ENCODE data around the gene ASTN2.

The ASTN2 gene

GRCh38 chr9:116390303-116391228 is 1024.3 kb downstream of the ASTN2 start:
- DNase-seq (ENCODE audit: low read depth, low spot score) = no peak

DNA sequence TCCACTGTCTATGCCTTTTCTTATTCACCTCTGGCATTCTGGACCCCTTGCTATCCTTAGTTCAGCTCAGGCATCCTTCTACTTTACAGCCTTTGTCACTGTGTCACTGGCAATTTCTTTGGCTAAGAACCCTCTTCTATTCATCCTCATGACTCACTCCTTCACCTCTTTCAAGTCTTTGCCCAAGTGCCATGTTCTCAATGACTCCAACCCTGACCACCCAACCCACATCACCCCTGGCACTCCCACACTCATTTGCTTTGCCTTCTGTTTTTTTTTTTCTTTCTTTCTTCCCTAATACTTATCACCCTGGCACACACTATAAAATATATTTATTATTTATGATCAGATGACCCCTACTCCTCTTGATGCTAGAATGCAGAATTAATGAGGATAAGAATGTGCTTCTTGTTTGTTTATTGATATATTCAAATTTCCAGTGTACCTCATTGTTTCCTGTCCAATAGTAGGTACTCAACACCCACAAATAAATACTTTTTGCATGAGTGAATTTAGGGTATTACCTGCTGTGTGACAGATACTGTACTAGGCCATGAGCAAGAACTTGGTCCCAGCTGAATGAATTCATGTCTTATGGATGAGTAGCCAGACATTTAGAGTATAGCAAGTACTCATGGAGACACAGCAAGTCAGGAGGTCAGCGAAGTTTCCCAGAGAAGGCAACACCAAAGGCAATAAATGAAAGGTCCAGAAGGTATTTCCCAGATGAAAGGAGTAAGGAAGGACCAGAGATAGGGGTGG is 1025.1 kb downstream of the ASTN2 start:
- DNase-seq (ENCODE audit: low read depth, low spot score) = no peak

DNA sequence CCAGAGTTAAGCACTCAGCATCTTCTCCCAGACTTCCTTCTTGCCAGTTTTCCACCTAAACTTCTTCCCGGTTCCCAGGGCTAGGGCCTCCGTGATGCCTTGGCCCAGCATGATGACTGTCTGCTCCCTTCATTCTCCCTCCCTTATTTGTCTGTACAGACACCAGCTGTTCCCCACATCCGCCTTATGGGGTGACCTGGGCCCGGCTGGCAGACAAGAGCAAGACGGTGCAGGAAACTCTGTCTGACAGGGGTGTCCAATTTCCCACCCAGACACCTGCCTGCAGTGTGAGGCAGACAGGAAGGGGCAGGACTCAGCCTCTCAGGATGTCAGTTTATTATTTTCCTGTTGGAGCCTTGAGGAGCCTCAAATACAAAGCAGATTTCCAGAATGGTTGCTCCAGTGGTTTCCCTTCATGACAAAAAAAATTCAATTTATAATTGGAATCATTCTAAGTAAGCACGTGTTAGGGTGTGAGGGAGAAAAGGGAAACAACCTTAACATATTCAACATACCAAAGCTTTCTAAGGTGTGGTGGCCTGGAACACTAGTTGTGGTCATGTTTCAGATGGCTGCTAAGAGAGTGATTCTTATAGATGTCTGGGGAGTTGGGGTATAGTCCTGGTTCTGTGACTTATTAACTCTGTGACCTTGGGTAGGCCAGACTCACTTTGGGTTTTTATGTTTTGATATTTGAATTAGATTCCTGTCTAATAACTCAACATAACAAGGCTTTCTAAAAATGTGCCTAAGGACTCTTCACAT is 1026.7 kb downstream of the ASTN2 start:
- DNase-seq (ENCODE audit: low read depth, low spot score) = no peak

- DNase-seq (ENCODE audit: low read depth, low spot score) = no peak
These were observed 1030.9 kb downstream of the ASTN2 start for GRCh38 chr9:116383936-116384335.

- no peak for DNase-seq (ENCODE audit: low read depth, low spot score)
These were observed 1031.7 kb downstream of the ASTN2 start for GRCh38 chr9:116383133-116383532.

DNA sequence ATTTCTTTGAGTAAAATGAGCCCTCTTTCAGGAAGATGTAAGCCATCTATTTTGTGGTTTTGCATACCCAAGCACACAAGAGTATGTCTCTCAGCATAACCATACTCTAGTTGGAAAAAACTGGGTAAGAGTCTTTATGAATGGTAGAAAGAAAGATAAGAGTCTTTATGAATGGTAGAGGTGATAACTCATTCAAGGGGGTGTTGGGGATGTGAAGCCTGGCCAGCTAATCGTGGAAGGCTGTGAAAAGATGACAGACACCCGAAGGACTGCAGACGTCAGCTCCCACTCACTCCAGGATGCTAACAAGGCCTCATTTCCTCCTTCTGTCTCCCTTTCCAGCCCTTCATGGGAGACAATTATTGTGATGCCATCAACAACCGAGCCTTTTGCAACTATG is 1032.8 kb downstream of the ASTN2 start:
- DNase-seq (ENCODE audit: low read depth, low spot score) = no peak

- DNase-seq (ENCODE audit: low read depth, low spot score) = no peak
These were observed 1033.5 kb downstream of the ASTN2 start for GRCh38 chr9:116381350-116381749.

GRCh38 chr9:116380496-116380995 is 1034.3 kb downstream of the ASTN2 start:
- no peak for DNase-seq (ENCODE audit: low read depth, low spot score)

GRCh38 chr9:116379821-116380220 is 1035.0 kb downstream of the ASTN2 start:
- DNase-seq (ENCODE audit: low read depth, low spot score) = no peak

DNA sequence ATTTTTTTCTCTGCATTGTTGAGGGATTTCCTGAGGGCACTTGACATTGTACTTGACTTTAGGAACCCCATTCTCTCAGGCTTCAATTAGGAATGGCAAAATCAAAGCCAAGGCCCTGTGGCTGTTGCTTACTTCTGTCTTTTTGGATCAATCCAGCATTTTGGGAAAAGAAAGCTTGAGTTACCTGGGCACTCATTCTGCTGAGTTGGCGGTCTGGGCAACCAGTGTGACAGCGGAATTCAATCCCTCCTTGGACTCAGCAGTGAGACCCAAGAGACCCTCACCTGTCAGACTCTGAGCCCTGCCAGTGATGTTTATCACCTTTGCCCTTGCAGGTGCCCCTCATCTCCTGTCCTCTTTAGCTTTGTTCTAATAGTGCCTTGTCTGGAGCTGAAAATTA is 1036.0 kb downstream of the ASTN2 start:
- DNase-seq (ENCODE audit: low read depth, low spot score) = no peak

DNA sequence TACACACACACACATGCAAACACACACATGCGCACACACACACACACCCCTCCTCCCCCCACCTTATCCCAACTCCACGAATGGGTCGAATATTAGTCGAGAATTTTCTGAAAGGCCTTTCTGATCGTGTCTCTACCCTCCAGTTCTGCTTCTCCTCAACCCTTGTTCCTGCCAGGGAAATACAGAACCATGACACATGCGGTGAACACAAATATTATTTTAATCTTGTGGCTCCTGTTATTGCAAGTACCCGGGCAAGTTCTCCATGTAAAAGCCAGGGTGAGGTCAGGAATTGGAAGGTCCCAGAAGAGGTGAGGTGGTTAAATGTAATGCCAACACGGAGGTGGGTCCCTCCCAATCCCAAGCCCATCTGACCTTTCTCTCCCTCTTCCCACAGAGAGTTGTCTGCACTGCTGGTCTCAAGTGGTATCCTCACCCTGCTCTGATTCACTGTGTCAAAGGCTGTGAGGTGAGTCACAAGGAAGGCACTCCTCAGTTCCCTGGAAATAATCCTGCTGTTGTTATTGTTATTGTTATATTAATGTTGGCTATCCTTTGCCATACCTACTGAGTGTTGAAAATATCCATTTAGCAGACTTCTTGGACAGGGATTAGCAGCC is 1037.6 kb downstream of the ASTN2 start:
- DNase-seq (ENCODE audit: low read depth, low spot score) = peak; percentile 86
